ENCODE data around the gene CYP4V2. TPM values are rescaled to one million over a fixed set of nuclear protein-coding genes. Genes with fewer than 3 reads are reported as not detected.

The CYP4V2 gene
- total RNA-seq, 2 donors from 2014 or later, result 18.9 to 37.7 TPM

- H3K9me3 ChIP-seq, result no peaks in the 10 kb centered on the region
- no peaks in the 10 kb centered on the region for H3K27me3 ChIP-seq
- no peak for DNase-seq (ENCODE audit: low spot score)
- peaks cover 21% of the 10 kb centered on the region for H3K36me3 ChIP-seq
- no peak overlapping the region for H3K27ac ChIP-seq
- no peak for TF ChIP-seq CTCF (IDR thresholded peaks at IDR 0.05)
- no peak overlapping the region for H3K4me3 ChIP-seq
- no peaks in the 10 kb centered on the region for H3K4me1 ChIP-seq
Measured at GRCh38 chr4:186255122-186255521, 63.8 kb downstream of the CYP4V2 start.

GRCh38 chr4:186258216-186258811 lies 66.9 kb downstream of the CYP4V2 start:
- Histone ChIP-seq H3K9me3 (no peaks in the 10 kb centered on the region), H3K27ac (no peak overlapping the region), H3K27me3 (no peaks in the 10 kb centered on the region), H3K36me3 (peaks cover 7% of the 10 kb centered on the region), H3K4me1 (no peaks in the 10 kb centered on the region), H3K4me3 (no peak overlapping the region)
- no peak for TF ChIP-seq CTCF (IDR thresholded peaks at IDR 0.05)
- no peak for DNase-seq (ENCODE audit: low spot score)

GRCh38 chr4:186260117-186260503 lies 68.7 kb downstream of the CYP4V2 start:
- Histone ChIP-seq H3K27ac (no peak overlapping the region), H3K4me3 (no peak overlapping the region), H3K4me1 (no peaks in the 10 kb centered on the region), H3K36me3 (peaks cover 6% of the 10 kb centered on the region), H3K9me3 (no peaks in the 10 kb centered on the region), H3K27me3 (no peaks in the 10 kb centered on the region)
- TF ChIP-seq CTCF (IDR thresholded peaks at IDR 0.05), result no peak
- no peak for DNase-seq (ENCODE audit: low spot score)

Other genes with a start within 250 kb of the CYP4V2 start
- 1 to 10 TPM; 3.0 to 3.5 TPM for gene TLR3, start 122.4 kb upstream of the CYP4V2 start, total RNA-seq
- gene FAM149A, start 86.9 kb upstream of the CYP4V2 start, total RNA-seq, result 1 to 10 TPM; 6.7 to 6.8 TPM
- 1 to 10 TPM in 1 of 2 donors, under 1 TPM in 1; 0.75 to 1.9 TPM for gene KLKB1, start 35.9 kb downstream of the CYP4V2 start, total RNA-seq
- gene F11, start 74.6 kb downstream of the CYP4V2 start, total RNA-seq, result not detected